Osteoblast (primary cell): ENCODE data around the gene POLA1. TPM values are rescaled to one million over a fixed set of nuclear protein-coding genes. Genes with fewer than 3 reads are reported as not detected.

ENCODE experiments used
- DNase-seq: peaks from one replicate; pipeline ENCODE4 v3.0.0; 2011; ENCODE audit warnings: low spot score, mixed read lengths; ENCODE audit not compliant: insufficient read length; ENCODE audit errors: missing footprints
- H2AFZ ChIP-seq: 2 replicates; pipeline ENCODE4 v1.6.0; 2011; ENCODE audit warnings: mild to moderate bottlenecking, low read length
- H3K27ac ChIP-seq: 2 replicates; pipeline ENCODE4 v1.5.1; 2011; ENCODE audit warnings: mild to moderate bottlenecking, low read depth, low read length, moderate library complexity
- H3K27me3 ChIP-seq: 2 replicates; pipeline ENCODE4 v1.6.0; 2012; ENCODE audit warnings: mild to moderate bottlenecking, control low read depth, inconsistent platforms, low read length, moderate library complexity; ENCODE audit not compliant: insufficient read depth
- H3K36me3 ChIP-seq: 2 replicates; pipeline ENCODE4 v1.5.1; 2011; ENCODE audit warnings: mild to moderate bottlenecking, low read length, control low read depth, moderate library complexity; ENCODE audit not compliant: insufficient read depth
- H3K4me1 ChIP-seq: 2 replicates; pipeline ENCODE4 v1.5.1; 2011; ENCODE audit warnings: mild to moderate bottlenecking, low read length, control low read depth, moderate library complexity; ENCODE audit not compliant: insufficient read depth
- H3K4me2 ChIP-seq: 2 replicates; pipeline ENCODE4 v1.6.0; 2011; ENCODE audit warnings: mild to moderate bottlenecking, low read length; ENCODE audit not compliant: insufficient read depth
- H3K4me3 ChIP-seq: fragments of 200-600 bp; sonication (generic); 3 replicates; pipeline ENCODE4 v1.5.1; 2012; ENCODE audit warnings: mild to moderate bottlenecking, low read length, inconsistent platforms; ENCODE audit not compliant: insufficient read depth
- H3K79me2 ChIP-seq: 2 replicates; pipeline ENCODE4 v1.6.0; 2012; ENCODE audit warnings: mild to moderate bottlenecking, low read length, control low read depth, inconsistent platforms; ENCODE audit not compliant: insufficient read depth
- H3K9me3 ChIP-seq: 2 replicates; pipeline ENCODE4 v1.5.1; 2011; ENCODE audit warnings: low read depth, low read length, control low read depth
- H4K20me1 ChIP-seq: 2 replicates; pipeline ENCODE4 v1.6.0; 2012; ENCODE audit warnings: mild to moderate bottlenecking, low read length, control low read depth; ENCODE audit not compliant: insufficient read depth
- total RNA-seq: library from RNA; depleted of rRNA; stranded (reverse); fragments of >200 nt; gene quantifications from 2 replicates; pipeline ENCODE4 v1.2.3, GENCODE V29; 2012
- TF ChIP-seq, protein P1 (sequence below): IDR thresholded peaks from 2 replicates; pipeline ENCODE4 v1.5.1; 2011; ENCODE audit warnings: mild to moderate bottlenecking, low read depth, low read length, moderate library complexity; ENCODE audit errors: extremely low read depth

POLA1 gene
- total RNA-seq, 1 donor = 11.9 TPM

DNA sequence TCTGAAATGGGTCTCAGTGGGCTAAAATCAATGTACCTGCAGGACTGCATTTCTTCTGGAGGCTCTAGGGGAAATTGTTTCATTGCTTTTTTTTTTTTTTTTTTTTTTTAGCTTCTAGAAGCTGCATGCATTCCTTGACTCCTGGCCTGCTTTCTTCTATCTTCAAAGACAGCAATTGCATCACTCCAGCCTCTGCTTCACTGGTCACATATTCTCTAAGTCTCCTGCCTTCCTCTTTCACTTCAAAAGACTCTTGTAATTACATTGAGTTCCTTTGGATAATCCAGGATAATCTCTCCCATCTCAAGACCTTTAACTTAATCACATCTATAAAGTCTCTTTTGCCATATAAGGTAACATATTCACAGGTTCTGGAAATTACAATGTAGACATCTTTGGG is 35.3 kb upstream of the POLA1 start:
- Histone ChIP-seq H3K79me2 (no peaks in the 10 kb centered on the region), H4K20me1 (no peaks in the 10 kb centered on the region), H2AFZ (no peak overlapping the region), H3K4me1 (no peaks in the 10 kb centered on the region), H3K27me3 (peaks cover 2% of the 10 kb centered on the region), H3K27ac (no peak overlapping the region), H3K36me3 (no peaks in the 10 kb centered on the region), H3K4me3 (no peak overlapping the region), H3K4me2 (no peak overlapping the region), H3K9me3 (no peaks in the 10 kb centered on the region)
- no peak for DNase-seq
- TF ChIP-seq, protein P1, sequence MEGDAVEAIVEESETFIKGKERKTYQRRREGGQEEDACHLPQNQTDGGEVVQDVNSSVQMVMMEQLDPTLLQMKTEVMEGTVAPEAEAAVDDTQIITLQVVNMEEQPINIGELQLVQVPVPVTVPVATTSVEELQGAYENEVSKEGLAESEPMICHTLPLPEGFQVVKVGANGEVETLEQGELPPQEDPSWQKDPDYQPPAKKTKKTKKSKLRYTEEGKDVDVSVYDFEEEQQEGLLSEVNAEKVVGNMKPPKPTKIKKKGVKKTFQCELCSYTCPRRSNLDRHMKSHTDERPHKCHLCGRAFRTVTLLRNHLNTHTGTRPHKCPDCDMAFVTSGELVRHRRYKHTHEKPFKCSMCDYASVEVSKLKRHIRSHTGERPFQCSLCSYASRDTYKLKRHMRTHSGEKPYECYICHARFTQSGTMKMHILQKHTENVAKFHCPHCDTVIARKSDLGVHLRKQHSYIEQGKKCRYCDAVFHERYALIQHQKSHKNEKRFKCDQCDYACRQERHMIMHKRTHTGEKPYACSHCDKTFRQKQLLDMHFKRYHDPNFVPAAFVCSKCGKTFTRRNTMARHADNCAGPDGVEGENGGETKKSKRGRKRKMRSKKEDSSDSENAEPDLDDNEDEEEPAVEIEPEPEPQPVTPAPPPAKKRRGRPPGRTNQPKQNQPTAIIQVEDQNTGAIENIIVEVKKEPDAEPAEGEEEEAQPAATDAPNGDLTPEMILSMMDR = no peak

- no peak overlapping the region for H3K4me3 ChIP-seq
- no peaks in the 10 kb centered on the region for H3K9me3 ChIP-seq
- no peaks in the 10 kb centered on the region for H3K36me3 ChIP-seq
- no peak overlapping the region for H3K4me2 ChIP-seq
- peaks cover 2% of the 10 kb centered on the region for H3K27me3 ChIP-seq
- no peaks in the 10 kb centered on the region for H3K79me2 ChIP-seq
- no peak overlapping the region for H2AFZ ChIP-seq
- H3K4me1 ChIP-seq = no peaks in the 10 kb centered on the region
- H4K20me1 ChIP-seq = no peaks in the 10 kb centered on the region
- no peak overlapping the region for H3K27ac ChIP-seq
- DNase-seq = no peak
- TF ChIP-seq, protein P1 = no peak
These were observed 34.6 kb upstream of the POLA1 start for GRCh38 chrX:24659106-24659505.

DNA sequence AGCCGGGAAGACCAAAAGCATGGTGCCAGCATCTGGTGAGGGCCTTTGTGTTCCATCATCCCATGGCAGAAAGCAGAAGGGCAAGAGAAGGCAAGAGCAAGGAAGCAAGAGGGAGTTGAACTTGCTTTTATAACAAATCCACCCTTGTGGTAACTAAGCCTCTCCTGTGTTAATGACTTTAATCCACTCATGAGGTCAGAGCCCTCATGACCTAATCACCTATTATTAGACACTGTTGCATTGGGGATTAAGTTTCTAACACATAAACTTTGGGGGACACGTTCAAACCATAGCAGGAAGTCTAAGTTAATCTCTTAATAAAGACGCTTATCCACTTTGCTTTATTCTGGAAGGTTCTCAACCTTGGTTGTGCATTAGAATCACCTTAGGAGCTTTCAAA is 34.1 kb upstream of the POLA1 start:
- no peak overlapping the region for H2AFZ ChIP-seq
- H3K36me3 ChIP-seq = no peaks in the 10 kb centered on the region
- H3K27ac ChIP-seq = no peak overlapping the region
- H3K9me3 ChIP-seq = no peaks in the 10 kb centered on the region
- H3K79me2 ChIP-seq = no peaks in the 10 kb centered on the region
- H4K20me1 ChIP-seq = no peaks in the 10 kb centered on the region
- H3K27me3 ChIP-seq = peaks cover 2% of the 10 kb centered on the region
- TF ChIP-seq, protein P1 = no peak
- no peak overlapping the region for H3K4me2 ChIP-seq
- no peak for DNase-seq
- H3K4me3 ChIP-seq = no peak overlapping the region
- H3K4me1 ChIP-seq = no peaks in the 10 kb centered on the region

DNA sequence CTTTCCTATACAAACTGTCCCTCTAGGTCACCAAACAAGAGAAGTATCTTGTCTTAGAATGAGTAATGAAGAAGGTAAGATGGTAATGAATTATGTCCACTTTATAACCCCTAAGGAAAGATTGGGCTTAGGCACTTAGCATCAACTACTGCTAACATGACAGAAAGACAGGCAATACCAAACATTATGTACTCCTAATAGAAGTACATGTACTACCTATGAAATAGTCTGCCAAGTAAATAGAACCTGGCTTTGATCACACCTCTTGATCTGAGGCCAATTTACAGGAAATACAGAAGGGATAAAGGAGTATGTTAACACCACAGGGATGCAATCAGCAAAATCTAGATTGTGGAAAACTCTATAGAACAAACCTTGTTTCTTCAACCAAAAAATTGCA is 32.4 kb upstream of the POLA1 start:
- Histone ChIP-seq H4K20me1 (no peaks in the 10 kb centered on the region), H3K27me3 (peaks cover 2% of the 10 kb centered on the region), H3K4me2 (no peak overlapping the region), H3K4me3 (no peak overlapping the region), H3K4me1 (no peaks in the 10 kb centered on the region), H3K36me3 (no peaks in the 10 kb centered on the region), H3K27ac (no peak overlapping the region), H3K79me2 (no peaks in the 10 kb centered on the region), H3K9me3 (no peaks in the 10 kb centered on the region), H2AFZ (no peak overlapping the region)
- no peak for DNase-seq
- TF ChIP-seq, protein P1 = no peak
